ENCODE data around the gene HOMER3.

DNA sequence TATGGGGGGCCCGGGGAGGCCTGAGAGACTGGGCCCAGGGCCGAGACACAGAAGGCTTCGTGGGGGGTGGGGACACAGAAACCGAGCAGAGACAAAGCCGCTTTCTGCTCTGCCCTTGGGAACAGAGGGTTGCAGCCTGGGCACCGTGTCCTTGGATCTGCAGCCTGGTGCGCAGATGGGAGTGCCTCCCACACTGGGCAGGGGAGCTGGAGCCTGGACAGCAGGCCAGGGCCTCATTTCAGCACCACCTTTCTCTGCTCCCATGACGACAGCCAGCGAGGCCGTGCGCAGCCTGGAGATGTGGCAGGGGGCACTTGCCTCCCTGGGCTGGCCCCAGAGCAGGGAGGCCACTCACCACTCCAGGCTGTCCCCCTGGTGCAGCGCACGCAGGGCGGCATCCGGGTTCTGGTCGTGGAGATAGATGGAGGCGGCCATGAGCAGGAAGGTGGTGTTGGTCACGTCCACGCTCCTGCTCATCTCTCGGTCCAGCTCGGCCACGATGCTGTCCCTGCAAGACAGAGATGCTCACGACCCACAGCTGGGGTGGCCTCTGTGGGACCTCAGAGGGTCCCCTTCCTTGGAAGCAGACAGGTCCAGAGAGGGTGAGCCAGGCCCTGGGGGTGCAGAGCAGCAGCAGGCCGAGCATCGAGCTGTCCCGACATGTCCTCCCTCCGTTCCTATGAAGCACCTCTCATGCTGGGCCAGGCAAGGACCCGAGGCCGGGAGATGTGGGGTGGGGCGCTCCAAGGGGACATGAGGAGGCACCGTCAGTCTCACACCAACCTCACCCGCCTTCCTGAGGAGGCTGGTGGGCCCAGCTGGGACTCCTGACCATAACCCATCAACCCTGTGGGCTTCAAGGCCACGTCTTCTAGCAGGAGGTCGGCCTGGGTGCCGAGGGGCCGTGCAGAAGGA lies 34.2 kb downstream of the HOMER3 start:
- TF ChIP-seq, protein P1, sequence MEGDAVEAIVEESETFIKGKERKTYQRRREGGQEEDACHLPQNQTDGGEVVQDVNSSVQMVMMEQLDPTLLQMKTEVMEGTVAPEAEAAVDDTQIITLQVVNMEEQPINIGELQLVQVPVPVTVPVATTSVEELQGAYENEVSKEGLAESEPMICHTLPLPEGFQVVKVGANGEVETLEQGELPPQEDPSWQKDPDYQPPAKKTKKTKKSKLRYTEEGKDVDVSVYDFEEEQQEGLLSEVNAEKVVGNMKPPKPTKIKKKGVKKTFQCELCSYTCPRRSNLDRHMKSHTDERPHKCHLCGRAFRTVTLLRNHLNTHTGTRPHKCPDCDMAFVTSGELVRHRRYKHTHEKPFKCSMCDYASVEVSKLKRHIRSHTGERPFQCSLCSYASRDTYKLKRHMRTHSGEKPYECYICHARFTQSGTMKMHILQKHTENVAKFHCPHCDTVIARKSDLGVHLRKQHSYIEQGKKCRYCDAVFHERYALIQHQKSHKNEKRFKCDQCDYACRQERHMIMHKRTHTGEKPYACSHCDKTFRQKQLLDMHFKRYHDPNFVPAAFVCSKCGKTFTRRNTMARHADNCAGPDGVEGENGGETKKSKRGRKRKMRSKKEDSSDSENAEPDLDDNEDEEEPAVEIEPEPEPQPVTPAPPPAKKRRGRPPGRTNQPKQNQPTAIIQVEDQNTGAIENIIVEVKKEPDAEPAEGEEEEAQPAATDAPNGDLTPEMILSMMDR (conservative IDR thresholded peaks at IDR 0.05 in 1 of 2, IDR thresholded peaks at IDR 0.05 in 1 of 2; ENCODE audit: extremely low read depth in 1 of 2, insufficient read depth in 1 of 2, low read depth in 1 of 2, low read length in 2 of 2) = no peak
- no peak for TF ChIP-seq EZH2 (IDR thresholded peaks at IDR 0.05; ENCODE audit: borderline replicate concordance, low read length)

All from mammary epithelial cell (primary cell).